K562 (cell line): ENCODE measurements around the gene ATP5MG. TPM values are rescaled to one million over a fixed set of nuclear protein-coding genes. Genes with fewer than 3 reads are reported as not detected.

Source experiments
- DDX20 ChIP-seq: fragments of 450-650 bp; IDR thresholded peaks from 2 replicates; pipeline ENCODE4 v1.6.1; 2016; ENCODE audit warnings: missing genetic modification characterization, low read depth, mild to moderate bottlenecking, missing compliant biosample characterization, moderate library complexity
- EHMT2 ChIP-seq: fragments of 450-650 bp; IDR thresholded peaks from 2 replicates; pipeline ENCODE4 v1.6.1; 2018; ENCODE audit warnings: antibody characterized with exemption
- FOXO4 ChIP-seq: fragments of 450-650 bp; formaldehyde crosslinking; IDR thresholded peaks from 2 replicates; pipeline ENCODE4 v1.4.0; 2020; ENCODE audit warnings: mild to moderate bottlenecking, moderate library complexity
- IRF9 ChIP-seq: fragments of 450-650 bp; IDR thresholded peaks from 2 replicates; pipeline ENCODE4 v1.6.1; 2016; ENCODE audit warnings: missing biosample characterization, missing genetic modification characterization
- MNT ChIP-seq, 2 experiments: fragments of 450-650 bp; conservative IDR thresholded peaks; 2 replicates each; pipeline ENCODE4 v1.6.1; 2017; ENCODE audit warnings: mild to moderate bottlenecking in 2 of 2, moderate library complexity in 2 of 2
- NFXL1 ChIP-seq: fragments of 450-650 bp; formaldehyde crosslinking; IDR thresholded peaks from 2 replicates; pipeline ENCODE4 v1.4.0; 2021; ENCODE audit warnings: mild to moderate bottlenecking
- POLR2A ChIP-seq: fragments of 450-650 bp; conservative IDR thresholded peaks from 2 replicates; pipeline ENCODE4 v1.6.1; 2016
- SMARCC2 ChIP-seq: fragments of 450-650 bp; IDR thresholded peaks from 2 replicates; pipeline ENCODE4 v1.6.1; 2017; ENCODE audit warnings: antibody characterized with exemption, moderate library complexity, mild to moderate bottlenecking, low read depth
- ZBTB26 ChIP-seq: fragments of 450-650 bp; formaldehyde crosslinking; IDR thresholded peaks from 2 replicates; pipeline ENCODE4 v1.4.0; 2022; ENCODE audit warnings: missing genetic modification characterization
- ZNF518B ChIP-seq: fragments of 250-450 bp; sonication (Bioruptor Pico); IDR thresholded peaks from 2 replicates; pipeline ENCODE4 v1.5.0; 2021; ENCODE audit warnings: mild to moderate bottlenecking, moderate library complexity
- ZNF551 ChIP-seq: fragments of 250-450 bp; sonication (Bioruptor Pico); IDR thresholded peaks from 2 replicates; pipeline ENCODE4 v1.5.0; 2021; ENCODE audit warnings: mild to moderate bottlenecking, moderate library complexity
- ZNF609 ChIP-seq: sonication (generic); formaldehyde crosslinking; IDR thresholded peaks from 2 replicates; pipeline ENCODE4 v1.8.1; 2023; ENCODE audit warnings: missing genetic modification reagents, mild to moderate bottlenecking, borderline replicate concordance
- polyA plus RNA-seq, 8 experiments: library from polyadenylated mRNA; depleted of rRNA in 4 of 8; stranded (reverse) in 5 of 8; unstranded in 3 of 8; fragments of >200 nt; fragmentation: Nextera tagmentation in 2 of 8; fragmentation: Illumina TruSeq in 1 of 8; extraction: Ambion mirVana in 2 of 8; extraction: Trizol in 1 of 8; gene quantifications; 2 replicates each; pipeline versions ENCODE4 v1.2.1 to v1.2.3, GENCODE V29; 2011 to 2014; ENCODE audit warnings: inconsistent platforms in 1 of 8, missing spikeins in 1 of 8
- total RNA-seq, 7 experiments: library from RNA; depleted of rRNA in 6 of 7; stranded (reverse); fragments of >200 nt in 6 of 7; fragmentation: Illumina TruSeq in 2 of 7; extraction: Trizol in 2 of 7; gene quantifications; 2 replicates each; pipeline versions ENCODE4 v1.2.1 to v1.2.3, GENCODE V29; 2011 to 2021; ENCODE audit warnings: low replicate concordance in 1 of 7

Gene ATP5MG
- total and polyA plus RNA-seq, 9 of the 15 experiments (the other 6 are each of a cell fraction or from before 2014, with no cell fraction given), result 301 to 2,138 (median 434) TPM

- TF ChIP-seq ZNF518B (CRISPR knock-in tag) (no peak), EHMT2 (peak; percentile 91), ZNF551 (CRISPR knock-in tag) (no peak), ZNF609 (CRISPR knock-in tag) (no peak), SMARCC2 (no peak), DDX20 (tag) (no peak), ZBTB26 (CRISPR knock-in tag) (no peak), MNT (conservative IDR thresholded peaks at IDR 0.05) (peak; percentile 84 to 94; a peak in 3 of 4 replicates), IRF9 (tag) (peak; percentile 83), FOXO4 (CRISPR knock-in tag) (no peak), POLR2A (peak; percentile 91), NFXL1 (CRISPR knock-in tag) (no peak)
Observed at GRCh38 chr11:118359295-118359958, 42.0 kb upstream of the ATP5MG start, which contains the start of gene UBE4A (continued).
